Ovary (tissue), 3 donors: ENCODE measurements around the gene TLDC2.

Experiments
- EP300 ChIP-seq: sonication (generic); formaldehyde crosslinking; IDR thresholded peaks from one replicate; pipeline ENCODE4 v1.6.1; 2017; ENCODE audit warnings: antibody characterized with exemption
- POLR2A ChIP-seq: fragments of 450-650 bp; IDR thresholded peaks from one replicate; pipeline ENCODE4 v1.6.1; 2017; ENCODE audit warnings: antibody characterized with exemption, mild to moderate bottlenecking, moderate library complexity
- TF ChIP-seq, protein P1 (sequence below), 3 donors: fragments of 450-650 bp in 2 of 3; fragments of 200-600 bp in 1 of 3; IDR thresholded peaks; one replicate each; pipeline versions ENCODE4 v1.5.1 to v1.8.0; 2016 to 2022; ENCODE audit warnings: antibody characterized with exemption in 3 of 3, mild to moderate bottlenecking in 1 of 3
- donor health status: DM: no; HTN: no; CAD: no.

- TF ChIP-seq, protein P1, sequence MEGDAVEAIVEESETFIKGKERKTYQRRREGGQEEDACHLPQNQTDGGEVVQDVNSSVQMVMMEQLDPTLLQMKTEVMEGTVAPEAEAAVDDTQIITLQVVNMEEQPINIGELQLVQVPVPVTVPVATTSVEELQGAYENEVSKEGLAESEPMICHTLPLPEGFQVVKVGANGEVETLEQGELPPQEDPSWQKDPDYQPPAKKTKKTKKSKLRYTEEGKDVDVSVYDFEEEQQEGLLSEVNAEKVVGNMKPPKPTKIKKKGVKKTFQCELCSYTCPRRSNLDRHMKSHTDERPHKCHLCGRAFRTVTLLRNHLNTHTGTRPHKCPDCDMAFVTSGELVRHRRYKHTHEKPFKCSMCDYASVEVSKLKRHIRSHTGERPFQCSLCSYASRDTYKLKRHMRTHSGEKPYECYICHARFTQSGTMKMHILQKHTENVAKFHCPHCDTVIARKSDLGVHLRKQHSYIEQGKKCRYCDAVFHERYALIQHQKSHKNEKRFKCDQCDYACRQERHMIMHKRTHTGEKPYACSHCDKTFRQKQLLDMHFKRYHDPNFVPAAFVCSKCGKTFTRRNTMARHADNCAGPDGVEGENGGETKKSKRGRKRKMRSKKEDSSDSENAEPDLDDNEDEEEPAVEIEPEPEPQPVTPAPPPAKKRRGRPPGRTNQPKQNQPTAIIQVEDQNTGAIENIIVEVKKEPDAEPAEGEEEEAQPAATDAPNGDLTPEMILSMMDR (IDR thresholded peaks at IDR 0.05), result no peak
- TF ChIP-seq POLR2A (no peak), EP300 (no peak)
Observed at GRCh38 chr20:36904690-36905089, 28.8 kb downstream of the TLDC2 start.
